Measurements from ENCODE around the gene NKAIN2. TPM values are rescaled to one million over a fixed set of nuclear protein-coding genes. Genes with fewer than 3 reads are reported as not detected.
"Not testable (repeated sequence)": the region's sequence is repeated elsewhere in the genome, so short reads cannot be mapped to it uniquely, and the experiment has no call there.

Gene NKAIN2
- polyA plus RNA-seq, 3 donors = 14.1 to 20.8 (median 18.0) TPM

GRCh38 chr6:123875784-123876183 is 72.1 kb downstream of the NKAIN2 start:
- DNase-seq = no peak

GRCh38 chr6:123879749-123880148 is 76.1 kb downstream of the NKAIN2 start:
- no peak for DNase-seq

GRCh38 chr6:123888771-123889513 is 85.3 kb downstream of the NKAIN2 start:
- DNase-seq = no peak

GRCh38 chr6:123895346-123895745 is 91.7 kb downstream of the NKAIN2 start:
- DNase-seq = no peak

GRCh38 chr6:123895806-123896205 is 92.1 kb downstream of the NKAIN2 start:
- no peak for DNase-seq

- DNase-seq = no peak
Observed at GRCh38 chr6:123896869-123897268, 93.2 kb downstream of the NKAIN2 start.

- DNase-seq = no peak
Observed at GRCh38 chr6:123897965-123898364, 94.3 kb downstream of the NKAIN2 start.

- no peak for DNase-seq
Observed at GRCh38 chr6:123898665-123899064, 95.0 kb downstream of the NKAIN2 start.

GRCh38 chr6:123899745-123900144 is 96.1 kb downstream of the NKAIN2 start:
- no peak for DNase-seq

GRCh38 chr6:123901436-123901835 is 97.8 kb downstream of the NKAIN2 start:
- DNase-seq = no peak

- DNase-seq = no peak
Observed at GRCh38 chr6:123902738-123903313, 99.2 kb downstream of the NKAIN2 start.

GRCh38 chr6:123904228-123904627 is 100.6 kb downstream of the NKAIN2 start:
- no peak for DNase-seq

- DNase-seq = no peak
Observed at GRCh38 chr6:123908797-123909196, 105.1 kb downstream of the NKAIN2 start.

GRCh38 chr6:123909989-123910388 is 106.3 kb downstream of the NKAIN2 start:
- no peak for DNase-seq

GRCh38 chr6:123913863-123914262 is 110.2 kb downstream of the NKAIN2 start:
- DNase-seq = no peak

- not testable (repeated sequence) for DNase-seq
Observed at GRCh38 chr6:123923379-123923778, 119.7 kb downstream of the NKAIN2 start.

GRCh38 chr6:123925350-123925749 is 121.7 kb downstream of the NKAIN2 start:
- DNase-seq = peak; percentile 1

- no peak for DNase-seq
Observed at GRCh38 chr6:123925842-123926399, 122.3 kb downstream of the NKAIN2 start.

- no peak for DNase-seq
Observed at GRCh38 chr6:123928529-123928928, 124.9 kb downstream of the NKAIN2 start.

- DNase-seq = no peak
Observed at GRCh38 chr6:123931928-123932327, 128.3 kb downstream of the NKAIN2 start.

GRCh38 chr6:123940551-123940950 is 136.9 kb downstream of the NKAIN2 start:
- DNase-seq = no peak

GRCh38 chr6:123941855-123942254 is 138.2 kb downstream of the NKAIN2 start:
- DNase-seq = no peak

- no peak for DNase-seq
Observed at GRCh38 chr6:123945386-123945785, 141.7 kb downstream of the NKAIN2 start.
